ENCODE measurements around the gene SIPA1.

DNA sequence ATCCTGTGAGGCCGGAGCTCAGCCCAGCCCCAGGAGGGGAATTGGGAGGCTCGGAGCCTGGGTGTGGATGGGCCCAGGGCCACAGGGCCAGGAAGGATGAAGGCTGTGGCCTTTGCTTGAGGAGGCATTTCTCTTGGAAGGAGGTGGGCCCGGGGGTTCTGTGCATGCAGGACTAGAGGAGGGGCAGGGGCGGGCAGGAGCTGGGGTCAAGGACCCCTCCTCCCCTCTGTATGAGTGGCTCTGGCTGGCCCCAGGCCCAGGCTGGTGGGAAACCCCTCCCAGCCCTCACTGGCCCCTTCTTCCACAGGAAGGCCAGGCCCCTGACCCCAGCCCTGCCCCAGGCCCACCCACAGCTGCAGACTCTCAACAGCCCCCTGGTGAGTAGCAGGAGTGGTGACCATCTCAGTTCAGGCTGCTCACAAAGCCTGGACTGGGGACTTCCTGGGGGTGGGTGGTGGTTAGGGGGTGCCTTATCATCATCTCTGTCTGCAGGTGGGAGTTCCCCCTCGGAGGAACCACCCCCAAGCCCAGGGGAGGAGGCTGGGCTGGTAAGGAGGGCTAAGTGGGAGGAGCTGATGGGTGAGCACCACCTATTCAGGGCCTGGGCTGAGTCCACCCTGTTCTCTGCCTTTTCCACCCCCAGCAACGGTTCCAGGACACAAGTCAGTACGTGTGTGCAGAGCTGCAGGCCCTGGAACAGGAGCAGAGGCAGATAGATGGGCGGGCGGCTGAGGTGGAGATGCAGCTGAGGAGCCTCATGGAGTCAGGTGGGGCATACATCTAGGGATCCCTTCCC, 48.3 kb upstream of the SIPA1 start:
- TF ChIP-seq, protein P1, sequence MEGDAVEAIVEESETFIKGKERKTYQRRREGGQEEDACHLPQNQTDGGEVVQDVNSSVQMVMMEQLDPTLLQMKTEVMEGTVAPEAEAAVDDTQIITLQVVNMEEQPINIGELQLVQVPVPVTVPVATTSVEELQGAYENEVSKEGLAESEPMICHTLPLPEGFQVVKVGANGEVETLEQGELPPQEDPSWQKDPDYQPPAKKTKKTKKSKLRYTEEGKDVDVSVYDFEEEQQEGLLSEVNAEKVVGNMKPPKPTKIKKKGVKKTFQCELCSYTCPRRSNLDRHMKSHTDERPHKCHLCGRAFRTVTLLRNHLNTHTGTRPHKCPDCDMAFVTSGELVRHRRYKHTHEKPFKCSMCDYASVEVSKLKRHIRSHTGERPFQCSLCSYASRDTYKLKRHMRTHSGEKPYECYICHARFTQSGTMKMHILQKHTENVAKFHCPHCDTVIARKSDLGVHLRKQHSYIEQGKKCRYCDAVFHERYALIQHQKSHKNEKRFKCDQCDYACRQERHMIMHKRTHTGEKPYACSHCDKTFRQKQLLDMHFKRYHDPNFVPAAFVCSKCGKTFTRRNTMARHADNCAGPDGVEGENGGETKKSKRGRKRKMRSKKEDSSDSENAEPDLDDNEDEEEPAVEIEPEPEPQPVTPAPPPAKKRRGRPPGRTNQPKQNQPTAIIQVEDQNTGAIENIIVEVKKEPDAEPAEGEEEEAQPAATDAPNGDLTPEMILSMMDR (IDR thresholded peaks at IDR 0.05) = no peak
- TF ChIP-seq POLR2A (IDR thresholded peaks at IDR 0.05) = no peak
- no peak for TF ChIP-seq EP300 (IDR thresholded peaks at IDR 0.05)

All from ovary (tissue), 3 donors.